Measurements from ENCODE around the gene GOLGA8S.

GRCh38 chr15:23372284-23372683, 17.7 kb downstream of the GOLGA8S start:
- TF ChIP-seq CTCF (IDR thresholded peaks at IDR 0.05; ENCODE audit: borderline replicate concordance, extremely low read depth, low read length, poor library complexity, severe bottlenecking) (no peak), EZH2 (IDR thresholded peaks at IDR 0.05; ENCODE audit: borderline replicate concordance, low read depth, low read length, severe bottlenecking) (no peak)

Measured in DND-41 (cell line).